IMR-90 (cell line): ENCODE measurements around the gene ADD1. TPM values are rescaled to one million over a fixed set of nuclear protein-coding genes. Genes with fewer than 3 reads are reported as not detected.

Experiments used
- ATAC-seq: fragments of 200-7000 bp; cut with Tn5 transposase; 2 replicates; pipeline ENCODE4 v1.9.1; 2020; ENCODE audit warnings: low read depth, mild to moderate bottlenecking, moderate library complexity
- BruUV-seq: library from RNA; stranded (reverse); fragments of 400-500 nt; replicated peaks from 2 replicates; lab custom pipeline; 2021; lab: Mats Ljungman, UMichigan
- CTCF ChIA-PET: fragments of 300-600 bp; formaldehyde crosslinking; extraction: SDS; loops from one replicate; lab custom pipeline; 2021; ENCODE audit warnings: antibody characterized with exemption; lab: Yijun Ruan, JAX
- POLR2A ChIA-PET: fragments of 300-600 bp; sonication (Branson Sonifier 250); formaldehyde crosslinking; loops from one replicate; lab custom pipeline; 2022; ENCODE audit warnings: antibody characterized with exemption; ENCODE audit not compliant: unreplicated experiment; lab: Charles Lee
- DNase-seq: peaks from one replicate; pipeline ENCODE4 v3.0.0; 2013
- H2AFZ ChIP-seq: replicated peaks from 2 replicates; pipeline ENCODE3; 2013; ENCODE audit warnings: low read length, mild to moderate bottlenecking; ENCODE audit not compliant: poor library complexity
- H2AK5ac ChIP-seq: 2 replicates; pipeline ENCODE4 v1.6.1; 2013; ENCODE audit warnings: low read depth, low read length, inconsistent platforms
- H2AK9ac ChIP-seq: replicated peaks from 2 replicates; pipeline ENCODE3; 2013; ENCODE audit warnings: mild to moderate bottlenecking, low read depth, low read length, moderate library complexity; ENCODE audit not compliant: poor library complexity
- H2BK120ac ChIP-seq: 2 replicates; pipeline ENCODE4 v1.6.1; 2013; ENCODE audit warnings: low read depth, low read length, inconsistent platforms
- H2BK15ac ChIP-seq: 3 replicates; pipeline ENCODE4 v1.6.1; 2013; ENCODE audit warnings: low read depth, low read length, inconsistent platforms
- H2BK20ac ChIP-seq: 2 replicates; pipeline ENCODE4 v1.6.1; 2013; ENCODE audit warnings: low read depth, mild to moderate bottlenecking, inconsistent platforms, low read length, moderate library complexity
- H2BK5ac ChIP-seq: 2 replicates; pipeline ENCODE4 v1.6.1; 2013; ENCODE audit warnings: mild to moderate bottlenecking, low read depth, low read length, inconsistent platforms; ENCODE audit not compliant: poor library complexity, severe bottlenecking
- H3K14ac ChIP-seq: replicated peaks from 2 replicates; pipeline ENCODE4 v1.6.1; 2013; ENCODE audit warnings: low read depth, low read length, inconsistent platforms
- H3K18ac ChIP-seq: 2 replicates; pipeline ENCODE4 v1.6.1; 2013; ENCODE audit warnings: low read depth, low read length, control low read depth
- H3K23ac ChIP-seq: 2 replicates; pipeline ENCODE4 v1.6.1; 2013; ENCODE audit warnings: low read depth, low read length, inconsistent platforms
- H3K27ac ChIP-seq: 2 replicates; pipeline ENCODE4 v1.5.1; 2013; ENCODE audit warnings: mild to moderate bottlenecking, control low read depth, low read length; ENCODE audit not compliant: insufficient read depth
- H3K27me3 ChIP-seq: 2 replicates; pipeline ENCODE4 v1.6.1; 2013; ENCODE audit warnings: low read length; ENCODE audit not compliant: control insufficient read depth, insufficient read depth
- H3K36me3 ChIP-seq: 2 replicates; pipeline ENCODE4 v1.6.1; 2013; ENCODE audit warnings: low read length, mixed read lengths; ENCODE audit not compliant: control insufficient read depth, insufficient read depth
- H3K4ac ChIP-seq: 2 replicates; pipeline ENCODE4 v1.6.1; 2013; ENCODE audit warnings: low read depth, low read length, inconsistent platforms
- H3K4me1 ChIP-seq: 2 replicates; pipeline ENCODE4 v1.6.1; 2013; ENCODE audit warnings: low read length, mixed read lengths; ENCODE audit not compliant: control insufficient read depth, insufficient read depth
- H3K4me2 ChIP-seq: 2 replicates; pipeline ENCODE4 v1.6.1; 2013; ENCODE audit warnings: low read depth, mild to moderate bottlenecking, control low read depth, low read length, moderate library complexity
- H3K4me3 ChIP-seq: 2 replicates; pipeline ENCODE4 v1.5.1; 2013; ENCODE audit warnings: low read depth, mild to moderate bottlenecking, control low read depth, low read length, moderate library complexity; ENCODE audit not compliant: insufficient read depth
- H3K56ac ChIP-seq: 2 replicates; pipeline ENCODE4 v1.6.1; 2013; ENCODE audit warnings: low read length, inconsistent platforms; ENCODE audit not compliant: insufficient read depth; ENCODE audit errors: extremely low read depth
- H3K79me1 ChIP-seq, 2 experiments: 2 replicates each; pipeline ENCODE4 v1.6.1; 2013; ENCODE audit warnings: low read length in 2 of 2, inconsistent platforms in 1 of 2, low read depth in 1 of 2
- H3K9ac ChIP-seq: 2 replicates; pipeline ENCODE4 v1.6.1; 2013; ENCODE audit warnings: low read depth, low read length, control low read depth
- H3K9me1 ChIP-seq: 2 replicates; pipeline ENCODE4 v1.6.1; 2013; ENCODE audit warnings: low read length, inconsistent platforms; ENCODE audit not compliant: insufficient read depth
- H3K9me3 ChIP-seq: 2 replicates; pipeline ENCODE4 v1.6.1; 2013; ENCODE audit warnings: low read length; ENCODE audit not compliant: control insufficient read depth, insufficient read depth
- H4K20me1 ChIP-seq: 2 replicates; pipeline ENCODE4 v1.6.1; 2013; ENCODE audit warnings: low read length, inconsistent platforms; ENCODE audit not compliant: insufficient read depth
- H4K5ac ChIP-seq: 2 replicates; pipeline ENCODE4 v1.6.1; 2013; ENCODE audit warnings: mild to moderate bottlenecking, low read depth, low read length, control low read depth
- H4K8ac ChIP-seq, 2 experiments: 2 replicates each; pipeline ENCODE4 v1.6.1; 2013; ENCODE audit warnings: low read depth in 2 of 2, low read length in 2 of 2, control low read depth in 1 of 2, inconsistent platforms in 1 of 2
- H4K91ac ChIP-seq: 2 replicates; pipeline ENCODE4 v1.6.1; 2013; ENCODE audit warnings: low read depth, low read length, inconsistent platforms; ENCODE audit not compliant: insufficient read depth
- BHLHE40 ChIP-seq: fragments of 150-350 bp; IDR thresholded peaks from 2 replicates; pipeline ENCODE4 v1.6.1; 2016; ENCODE audit warnings: mild to moderate bottlenecking, low read depth, low read length
- CEBPB ChIP-seq: IDR thresholded peaks from 2 replicates; pipeline ENCODE4 v1.6.1; 2012; ENCODE audit warnings: low read depth, low read length, improper control_type of control experiment
- CHD1 ChIP-seq: IDR thresholded peaks from 2 replicates; pipeline ENCODE4 v1.6.1; 2012; ENCODE audit warnings: low read depth, low read length, improper control_type of control experiment
- CTCF ChIP-seq: conservative IDR thresholded peaks from 2 replicates; pipeline ENCODE4 v1.5.1; 2012; ENCODE audit warnings: mild to moderate bottlenecking, low read depth, low read length, improper control_type of control experiment
- FOS ChIP-seq: fragments of 150-350 bp; IDR thresholded peaks from 2 replicates; pipeline ENCODE4 v1.6.1; 2016; ENCODE audit warnings: low read depth, low read length
- MAFK ChIP-seq: IDR thresholded peaks from 2 replicates; pipeline ENCODE4 v1.6.1; 2012; ENCODE audit warnings: low read depth, low read length, improper control_type of control experiment
- MAZ ChIP-seq: IDR thresholded peaks from 2 replicates; pipeline ENCODE4 v1.6.1; 2012; ENCODE audit warnings: low read depth, mild to moderate bottlenecking, low read length, improper control_type of control experiment, moderate library complexity, borderline replicate concordance
- NFE2L2 ChIP-seq: fragments of 150-350 bp; IDR thresholded peaks from 2 replicates; pipeline ENCODE4 v1.6.1; 2016; ENCODE audit warnings: low read depth, mild to moderate bottlenecking, low read length
- POLR2A ChIP-seq: IDR thresholded peaks from 2 replicates; pipeline ENCODE4 v1.6.1; 2012; ENCODE audit warnings: mild to moderate bottlenecking, low read depth, low read length
- RAD21 ChIP-seq: IDR thresholded peaks from 2 replicates; pipeline ENCODE4 v1.6.1; 2012; ENCODE audit warnings: low read length, improper control_type of control experiment
- RCOR1 ChIP-seq: IDR thresholded peaks from 2 replicates; pipeline ENCODE4 v1.6.1; 2012; ENCODE audit warnings: mild to moderate bottlenecking, low read length, improper control_type of control experiment; ENCODE audit not compliant: insufficient replicate concordance
- SMC3 ChIP-seq: fragments of 150-350 bp; IDR thresholded peaks from 2 replicates; pipeline ENCODE4 v1.6.1; 2016; ENCODE audit warnings: low read depth, mild to moderate bottlenecking, antibody characterized with exemption, low read length, moderate library complexity
- WGBS, 2 experiments: methylation state at CpG; one replicate each; pipeline versions ENCODE4 v1.1.5 to v1.1.7; 2013; ENCODE audit warnings: missing lambda C conversion rate in 2 of 2; ENCODE audit not compliant: insufficient read length in 1 of 2; ENCODE audit errors: extremely low coverage in 2 of 2; 5-methylcytosine and 5-hydroxymethylcytosine counted together
- dilution Hi-C: fragments of 300-500 bp; cut with HindIII; formaldehyde crosslinking; loops from one replicate; pipeline ENCODE4 v1.14.3; 2018; ENCODE audit warnings: low sequenced_read_pairs; ENCODE audit not compliant: unreplicated experiment
- in situ Hi-C: fragments of 300-500 bp; cut with MboI; formaldehyde crosslinking; loops from 3 replicates; pipeline ENCODE4 v1.14.3; 2019; ENCODE audit warnings: low sequenced_read_pairs, inconsistent platforms, mixed read lengths
- intact Hi-C: fragments of 100-400 bp; cut with micrococcal nuclease; formaldehyde crosslinking; loops from 2 replicates; pipeline ENCODE4 v1.10.0; 2022
- polyA plus RNA-seq, 3 experiments: library from polyadenylated mRNA; depleted of rRNA; stranded (reverse); fragments of >200 nt; gene quantifications; 2 replicates each; pipeline ENCODE4 v1.2.3, GENCODE V29; 2012; ENCODE audit warnings: low replicate concordance in 1 of 3
- total RNA-seq: library from RNA; depleted of rRNA; stranded (reverse); fragments of >200 nt; gene quantifications from 2 replicates; pipeline ENCODE4 v1.2.3, GENCODE V29; 2012

Gene ADD1
- total and polyA plus RNA-seq, 2 of the 4 experiments (the other 2 are of a cell fraction): 122 to 215 TPM

- Histone ChIP-seq H2AK5ac (no peak overlapping the region), H3K23ac (no peak overlapping the region), H3K18ac (no peak overlapping the region), H3K36me3 (peaks cover 59% of the 10 kb centered on the region), H4K91ac (no peak overlapping the region), H2BK120ac (no peak overlapping the region), H2BK20ac (no peak overlapping the region), H2AK9ac (peak overlapping the region; percentile 23), H3K4me1 (peaks cover 16% of the 10 kb centered on the region), H3K9ac (no peak overlapping the region), H2BK5ac (no peak overlapping the region), H3K4ac (0 out of 2 replicates have a peak overlapping the region, but pooled peaks have one; percentile 21), H4K20me1 (peaks cover 41% of the 10 kb centered on the region), H3K4me3 (no peak overlapping the region), H3K27ac (no peak overlapping the region), H3K4me2 (no peak overlapping the region), H4K5ac (no peak overlapping the region), H3K14ac (0 out of 2 replicates have a peak overlapping the region, but pooled peaks have one; percentile 12), H3K9me1 (0 out of 2 replicates have a peak, but pooled peaks cover 6% of the 10 kb centered on the region), H2AFZ (no peak overlapping the region), H3K9me3 (no peaks in the 10 kb centered on the region), H3K79me1 (peaks cover 29 to 59% of the 10 kb centered on the region in 2 experiments; a peak in 3 of 4 replicates), H3K27me3 (no peaks in the 10 kb centered on the region), H3K56ac (no peak overlapping the region), H2BK15ac (no peak overlapping the region), H4K8ac (peak overlapping the region in 1 of 2 experiments; percentile 0; a peak in 1 of 4 replicates)
- 92% methylated on average over 10 of the region's 18 CpGs; no CpG with 5 or more reads in 1 of the 2 experiments for WGBS, 2 experiments
- in situ Hi-C loops: no loop called here
- DNase-seq (no peak), ATAC-seq (no peak)
- POLR2A ChIA-PET: no interaction called here
- intact Hi-C loops: loop anchor here (5.0 kb wide), 1 partner anchor 90 kb away; the partner anchor contains the start of gene ADD1
- TF ChIP-seq RAD21 (no peak), SMC3 (no peak), NFE2L2 (no peak), MAFK (no peak), POLR2A (no peak), BHLHE40 (no peak), FOS (no peak), RCOR1 (no peak), CTCF (no peak), MAZ (no peak), CEBPB (no peak), CHD1 (no peak)
- CTCF ChIA-PET: no interaction called here
- dilution Hi-C loops: no loop called here
- BruUV-seq: no TSS peak
Measured at GRCh38 chr4:2932321-2932950, 88.8 kb downstream of the ADD1 start.
